ENCODE measurements around the gene ITIH5.

Gene ITIH5

GRCh38 chr10:7542189-7542914 is 124.4 kb downstream of the ITIH5 start:
- H3K27me3 ChIP-seq (ENCODE audit: control insufficient read depth, insufficient read depth, low read length) = no peaks in the 10 kb centered on the region

GRCh38 chr10:7541137-7542087 is 125.4 kb downstream of the ITIH5 start:
- Histone ChIP-seq H3K4me2 (ENCODE audit: low read length) (no peak overlapping the region), H3K9ac (ENCODE audit: low read depth, low read length) (no peak overlapping the region), H3K4me3 (ENCODE audit: low read length) (no peak overlapping the region), H3K36me3 (ENCODE audit: insufficient read depth, low read length) (no peaks in the 10 kb centered on the region), H3K9me3 (replicated peaks; ENCODE audit: low read length) (no peaks in the 10 kb centered on the region), H3K4me1 (ENCODE audit: control insufficient read depth, insufficient read depth, low read length) (no peaks in the 10 kb centered on the region), H3K27me3 (ENCODE audit: control insufficient read depth, insufficient read depth, low read length) (no peaks in the 10 kb centered on the region)

More at GRCh38 chr10:7542189-7542914, 124.4 kb downstream of the ITIH5 start:
- no peaks in the 10 kb centered on the region for H3K36me3 ChIP-seq (ENCODE audit: insufficient read depth, low read length)
- no peak overlapping the region for H3K4me2 ChIP-seq (ENCODE audit: low read length)
- no peak overlapping the region for H3K4me3 ChIP-seq (ENCODE audit: low read length)
- H3K9ac ChIP-seq (ENCODE audit: low read depth, low read length) = no peak overlapping the region
- H3K4me1 ChIP-seq (ENCODE audit: control insufficient read depth, insufficient read depth, low read length) = no peaks in the 10 kb centered on the region
- no peaks in the 10 kb centered on the region for H3K9me3 ChIP-seq (replicated peaks; ENCODE audit: low read length)

- Histone ChIP-seq H3K9me3 (replicated peaks; ENCODE audit: low read length) (no peaks in the 10 kb centered on the region), H3K9ac (ENCODE audit: low read depth, low read length) (no peak overlapping the region), H3K4me3 (ENCODE audit: low read length) (no peak overlapping the region), H3K4me2 (ENCODE audit: low read length) (no peak overlapping the region), H3K36me3 (ENCODE audit: insufficient read depth, low read length) (no peaks in the 10 kb centered on the region), H3K27me3 (ENCODE audit: control insufficient read depth, insufficient read depth, low read length) (no peaks in the 10 kb centered on the region), H3K4me1 (ENCODE audit: control insufficient read depth, insufficient read depth, low read length) (no peaks in the 10 kb centered on the region)
Observed at GRCh38 chr10:7538970-7539654, 127.7 kb downstream of the ITIH5 start.

- Histone ChIP-seq H3K9ac (ENCODE audit: low read depth, low read length) (no peak overlapping the region), H3K4me2 (ENCODE audit: low read length) (no peak overlapping the region), H3K36me3 (ENCODE audit: insufficient read depth, low read length) (no peaks in the 10 kb centered on the region), H3K27me3 (ENCODE audit: control insufficient read depth, insufficient read depth, low read length) (no peaks in the 10 kb centered on the region), H3K9me3 (replicated peaks; ENCODE audit: low read length) (no peaks in the 10 kb centered on the region), H3K4me3 (ENCODE audit: low read length) (no peak overlapping the region), H3K4me1 (ENCODE audit: control insufficient read depth, insufficient read depth, low read length) (no peaks in the 10 kb centered on the region)
Observed at GRCh38 chr10:7537126-7537525, 129.6 kb downstream of the ITIH5 start.

GRCh38 chr10:7534480-7534852 is 132.3 kb downstream of the ITIH5 start:
- no peaks in the 10 kb centered on the region for H3K27me3 ChIP-seq (ENCODE audit: control insufficient read depth, insufficient read depth, low read length)
- no peaks in the 10 kb centered on the region for H3K9me3 ChIP-seq (replicated peaks; ENCODE audit: low read length)
- no peaks in the 10 kb centered on the region for H3K4me1 ChIP-seq (ENCODE audit: control insufficient read depth, insufficient read depth, low read length)

GRCh38 chr10:7533657-7534479 is 132.9 kb downstream of the ITIH5 start:
- Histone ChIP-seq H3K4me1 (ENCODE audit: control insufficient read depth, insufficient read depth, low read length) (no peaks in the 10 kb centered on the region), H3K4me3 (ENCODE audit: low read length) (no peak overlapping the region), H3K27me3 (ENCODE audit: control insufficient read depth, insufficient read depth, low read length) (no peaks in the 10 kb centered on the region), H3K4me2 (ENCODE audit: low read length) (no peak overlapping the region), H3K9me3 (replicated peaks; ENCODE audit: low read length) (no peaks in the 10 kb centered on the region), H3K36me3 (ENCODE audit: insufficient read depth, low read length) (no peaks in the 10 kb centered on the region), H3K9ac (ENCODE audit: low read depth, low read length) (no peak overlapping the region)

More at GRCh38 chr10:7534480-7534852, 132.3 kb downstream of the ITIH5 start:
- no peak overlapping the region for H3K4me2 ChIP-seq (ENCODE audit: low read length)
- H3K36me3 ChIP-seq (ENCODE audit: insufficient read depth, low read length) = no peaks in the 10 kb centered on the region
- no peak overlapping the region for H3K9ac ChIP-seq (ENCODE audit: low read depth, low read length)
- no peak overlapping the region for H3K4me3 ChIP-seq (ENCODE audit: low read length)

- no peaks in the 10 kb centered on the region for H3K4me1 ChIP-seq (ENCODE audit: control insufficient read depth, insufficient read depth, low read length)
- no peak overlapping the region for H3K4me2 ChIP-seq (ENCODE audit: low read length)
- no peaks in the 10 kb centered on the region for H3K9me3 ChIP-seq (replicated peaks; ENCODE audit: low read length)
- no peak overlapping the region for H3K9ac ChIP-seq (ENCODE audit: low read depth, low read length)
- no peaks in the 10 kb centered on the region for H3K36me3 ChIP-seq (ENCODE audit: insufficient read depth, low read length)
- no peak overlapping the region for H3K4me3 ChIP-seq (ENCODE audit: low read length)
- no peaks in the 10 kb centered on the region for H3K27me3 ChIP-seq (ENCODE audit: control insufficient read depth, insufficient read depth, low read length)
Observed at GRCh38 chr10:7532723-7533498, 133.9 kb downstream of the ITIH5 start.

- Histone ChIP-seq H3K36me3 (ENCODE audit: insufficient read depth, low read length) (no peaks in the 10 kb centered on the region), H3K4me3 (ENCODE audit: low read length) (no peak overlapping the region), H3K4me2 (ENCODE audit: low read length) (no peak overlapping the region), H3K9me3 (replicated peaks; ENCODE audit: low read length) (no peaks in the 10 kb centered on the region), H3K27me3 (ENCODE audit: control insufficient read depth, insufficient read depth, low read length) (no peaks in the 10 kb centered on the region), H3K9ac (ENCODE audit: low read depth, low read length) (no peak overlapping the region), H3K4me1 (ENCODE audit: control insufficient read depth, insufficient read depth, low read length) (no peaks in the 10 kb centered on the region)
Observed at GRCh38 chr10:7529638-7530037, 137.1 kb downstream of the ITIH5 start.

- Histone ChIP-seq H3K36me3 (ENCODE audit: insufficient read depth, low read length) (no peaks in the 10 kb centered on the region), H3K9ac (ENCODE audit: low read depth, low read length) (no peak overlapping the region), H3K4me1 (ENCODE audit: control insufficient read depth, insufficient read depth, low read length) (no peaks in the 10 kb centered on the region), H3K27me3 (ENCODE audit: control insufficient read depth, insufficient read depth, low read length) (peaks cover 7% of the 10 kb centered on the region), H3K4me3 (ENCODE audit: low read length) (no peak overlapping the region), H3K9me3 (replicated peaks; ENCODE audit: low read length) (no peaks in the 10 kb centered on the region), H3K4me2 (ENCODE audit: low read length) (no peak overlapping the region)
Observed at GRCh38 chr10:7527468-7527867, 139.3 kb downstream of the ITIH5 start.

- Histone ChIP-seq H3K4me1 (ENCODE audit: control insufficient read depth, insufficient read depth, low read length) (no peaks in the 10 kb centered on the region), H3K27me3 (ENCODE audit: control insufficient read depth, insufficient read depth, low read length) (peaks cover 7% of the 10 kb centered on the region), H3K9me3 (replicated peaks; ENCODE audit: low read length) (no peaks in the 10 kb centered on the region), H3K4me2 (ENCODE audit: low read length) (no peak overlapping the region), H3K36me3 (ENCODE audit: insufficient read depth, low read length) (no peaks in the 10 kb centered on the region), H3K4me3 (ENCODE audit: low read length) (no peak overlapping the region), H3K9ac (ENCODE audit: low read depth, low read length) (no peak overlapping the region)
Observed at GRCh38 chr10:7526017-7526400, 140.8 kb downstream of the ITIH5 start.
